Calu3 (cell line): ENCODE measurements around the gene SLC22A8. TPM values are rescaled to one million over a fixed set of nuclear protein-coding genes. Genes with fewer than 3 reads are reported as not detected.

ENCODE experiments used
- BruUV-seq: library from RNA; stranded (reverse); fragments of 400-500 nt; replicated peaks from 2 replicates; lab custom pipeline; 2021; lab: Mats Ljungman, UMichigan
- CTCF ChIA-PET: fragments of 300-600 bp; sonication (Branson Sonifier 250); formaldehyde crosslinking; loops from one replicate; lab custom pipeline; 2022; ENCODE audit warnings: antibody characterized with exemption; lab: Charles Lee
- DNase-seq: peaks from one replicate; pipeline ENCODE4 v3.0.0; 2022
- H3K27ac Mint-ChIP-seq: one replicate; pipeline ENCODE4 v1.8.0; 2022; ENCODE audit warnings: mixed read lengths; ENCODE audit not compliant: unreplicated experiment
- H3K27me3 Mint-ChIP-seq: one replicate; pipeline ENCODE4 v1.8.0; 2022; ENCODE audit warnings: mixed read lengths; ENCODE audit not compliant: unreplicated experiment
- H3K36me3 Mint-ChIP-seq: one replicate; pipeline ENCODE4 v1.8.0; 2022; ENCODE audit warnings: mild to moderate bottlenecking, moderate library complexity, mixed read lengths; ENCODE audit not compliant: insufficient read depth, unreplicated experiment
- H3K4me1 Mint-ChIP-seq: one replicate; pipeline ENCODE4 v1.8.0; 2022; ENCODE audit warnings: mild to moderate bottlenecking, low read depth, mixed read lengths; ENCODE audit not compliant: unreplicated experiment
- H3K4me3 Mint-ChIP-seq: one replicate; pipeline ENCODE4 v1.8.0; 2022; ENCODE audit warnings: mild to moderate bottlenecking, low read depth, moderate library complexity, mixed read lengths; ENCODE audit not compliant: unreplicated experiment
- H3K9me3 Mint-ChIP-seq: one replicate; pipeline ENCODE4 v1.8.0; 2022; ENCODE audit warnings: low read depth, mixed read lengths; ENCODE audit not compliant: unreplicated experiment
- intact Hi-C: fragments of 100-400 bp; cut with micrococcal nuclease; formaldehyde crosslinking; loops from one replicate; pipeline ENCODE4 v1.10.0; 2022; ENCODE audit not compliant: unreplicated experiment
- total RNA-seq: library from RNA; stranded (reverse); gene quantifications from 2 replicates; pipeline ENCODE4 v1.2.3, GENCODE V29; 2022
- TF ChIP-seq, protein P1 (sequence below): fragments of 200-600 bp; IDR thresholded peaks from one replicate; pipeline ENCODE4 v1.8.0; 2022; ENCODE audit warnings: antibody characterized with exemption; ENCODE audit not compliant: unreplicated experiment

SLC22A8 gene
- total RNA-seq, 1 experiment from 2014 or later: not detected

GRCh38 chr11:62988276-62988675 lies 27.4 kb downstream of the SLC22A8 start:
- DNase-seq: no peak
- intact Hi-C loops: no loop called here
- TF ChIP-seq, protein P1, sequence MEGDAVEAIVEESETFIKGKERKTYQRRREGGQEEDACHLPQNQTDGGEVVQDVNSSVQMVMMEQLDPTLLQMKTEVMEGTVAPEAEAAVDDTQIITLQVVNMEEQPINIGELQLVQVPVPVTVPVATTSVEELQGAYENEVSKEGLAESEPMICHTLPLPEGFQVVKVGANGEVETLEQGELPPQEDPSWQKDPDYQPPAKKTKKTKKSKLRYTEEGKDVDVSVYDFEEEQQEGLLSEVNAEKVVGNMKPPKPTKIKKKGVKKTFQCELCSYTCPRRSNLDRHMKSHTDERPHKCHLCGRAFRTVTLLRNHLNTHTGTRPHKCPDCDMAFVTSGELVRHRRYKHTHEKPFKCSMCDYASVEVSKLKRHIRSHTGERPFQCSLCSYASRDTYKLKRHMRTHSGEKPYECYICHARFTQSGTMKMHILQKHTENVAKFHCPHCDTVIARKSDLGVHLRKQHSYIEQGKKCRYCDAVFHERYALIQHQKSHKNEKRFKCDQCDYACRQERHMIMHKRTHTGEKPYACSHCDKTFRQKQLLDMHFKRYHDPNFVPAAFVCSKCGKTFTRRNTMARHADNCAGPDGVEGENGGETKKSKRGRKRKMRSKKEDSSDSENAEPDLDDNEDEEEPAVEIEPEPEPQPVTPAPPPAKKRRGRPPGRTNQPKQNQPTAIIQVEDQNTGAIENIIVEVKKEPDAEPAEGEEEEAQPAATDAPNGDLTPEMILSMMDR: no peak
- Mint-ChIP-seq H3K4me1 (no peaks in the 10 kb centered on the region), H3K9me3 (no peaks in the 10 kb centered on the region), H3K36me3 (no peaks in the 10 kb centered on the region), H3K27ac (no peak overlapping the region), H3K27me3 (peaks cover 100% of the 10 kb centered on the region), H3K4me3 (no peak overlapping the region)
- CTCF ChIA-PET: no interaction called here
- BruUV-seq: no TSS peak

DNA sequence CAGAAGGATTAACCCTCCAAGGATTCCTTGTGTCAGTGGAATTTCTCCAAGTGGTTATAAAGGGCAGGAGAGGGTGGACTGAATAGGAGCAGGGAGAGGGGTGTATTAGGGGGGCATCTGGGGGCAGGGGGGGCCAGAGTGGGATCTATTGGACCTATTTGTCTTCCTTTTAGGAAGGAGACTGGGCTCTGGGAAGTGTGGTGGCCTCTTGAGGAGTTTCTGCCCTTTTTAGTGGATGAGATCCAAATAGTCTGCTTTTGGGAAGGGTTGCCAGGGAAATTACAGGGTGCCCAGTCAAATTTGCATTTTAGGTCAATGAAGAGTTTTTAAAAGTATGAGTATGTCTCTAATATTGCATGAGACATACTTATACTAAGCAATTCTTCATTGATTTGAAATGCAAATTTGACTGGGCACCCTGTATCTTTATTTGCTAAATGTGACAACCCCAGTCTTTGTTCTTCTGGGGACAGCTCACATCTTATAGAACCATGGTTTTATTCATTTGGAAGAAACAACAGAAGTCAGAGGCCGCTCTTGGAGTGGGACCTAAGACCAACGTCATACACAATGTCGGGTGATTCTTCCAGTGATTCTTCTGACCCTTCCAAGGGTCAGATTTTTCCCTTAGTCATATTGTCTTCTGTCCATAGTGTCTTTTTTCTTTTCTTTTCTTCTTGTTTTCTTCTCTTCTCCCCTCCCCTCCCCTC lies 30.4 kb downstream of the SLC22A8 start:
- Mint-ChIP-seq H3K9me3 (no peaks in the 10 kb centered on the region), H3K4me3 (no peak overlapping the region), H3K27ac (no peak overlapping the region), H3K27me3 (peaks cover 100% of the 10 kb centered on the region), H3K36me3 (no peaks in the 10 kb centered on the region), H3K4me1 (no peaks in the 10 kb centered on the region)
- BruUV-seq: no TSS peak
- no peak for DNase-seq
- intact Hi-C loops: no loop called here
- TF ChIP-seq, protein P1: no peak
- CTCF ChIA-PET: interaction anchor here (0.6 to 0.7 kb wide), 2 partner anchors 71 to 563 kb away, joined by 3 to 4 read pairs; no protein-coding TSS in a partner anchor

DNA sequence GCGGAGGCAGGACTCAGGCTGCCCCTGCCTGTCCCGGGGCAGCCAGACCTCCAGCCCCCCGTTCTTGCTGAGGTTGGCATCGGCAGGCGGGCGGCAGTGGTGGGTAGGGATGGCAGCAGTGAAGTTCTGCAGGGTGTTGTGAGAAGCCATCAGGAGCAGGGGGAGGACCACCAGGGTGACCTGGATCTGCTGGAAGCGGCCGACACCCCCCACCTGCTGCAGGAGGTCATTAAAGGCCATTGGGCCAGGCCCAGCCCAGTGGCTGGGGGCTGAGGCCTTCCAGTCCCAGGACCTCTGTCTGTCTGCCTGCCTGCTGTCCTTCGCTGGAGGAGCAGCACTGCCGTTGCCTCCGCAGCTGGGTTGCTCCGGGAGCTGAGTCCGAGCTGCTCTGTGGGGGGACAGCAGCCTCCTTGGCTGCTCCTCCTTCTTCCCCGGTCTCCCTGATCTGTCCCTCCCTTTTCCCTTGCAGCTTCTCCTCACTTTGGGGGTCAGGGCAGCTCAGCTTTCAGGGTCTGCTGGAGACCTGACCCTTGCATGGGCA lies 31.1 kb downstream of the SLC22A8 start, which contains the start of gene SLC22A6:
SLC22A6 (minus strand) TSS at position 517 of the 541 bp plus-strand sequence; CDS start at position 240, 277 bp downstream.
- intact Hi-C loops: no loop called here
- Mint-ChIP-seq H3K9me3 (no peaks in the 10 kb centered on the region), H3K4me3 (no peak within 1 kb of the TSS), H3K4me1 (no peaks in the 10 kb centered on the region), H3K27ac (no peak within 1 kb of the TSS), H3K36me3 (no peaks in the 10 kb centered on the region), H3K27me3 (peaks cover 100% of the 10 kb centered on the region)
- TF ChIP-seq, protein P1: no peak
- CTCF ChIA-PET: interaction anchor here (0.6 kb wide), 1 partner anchor 33 kb away, joined by 3 read pairs; no protein-coding TSS in a partner anchor
- DNase-seq: no peak
- BruUV-seq: no TSS peak

DNA sequence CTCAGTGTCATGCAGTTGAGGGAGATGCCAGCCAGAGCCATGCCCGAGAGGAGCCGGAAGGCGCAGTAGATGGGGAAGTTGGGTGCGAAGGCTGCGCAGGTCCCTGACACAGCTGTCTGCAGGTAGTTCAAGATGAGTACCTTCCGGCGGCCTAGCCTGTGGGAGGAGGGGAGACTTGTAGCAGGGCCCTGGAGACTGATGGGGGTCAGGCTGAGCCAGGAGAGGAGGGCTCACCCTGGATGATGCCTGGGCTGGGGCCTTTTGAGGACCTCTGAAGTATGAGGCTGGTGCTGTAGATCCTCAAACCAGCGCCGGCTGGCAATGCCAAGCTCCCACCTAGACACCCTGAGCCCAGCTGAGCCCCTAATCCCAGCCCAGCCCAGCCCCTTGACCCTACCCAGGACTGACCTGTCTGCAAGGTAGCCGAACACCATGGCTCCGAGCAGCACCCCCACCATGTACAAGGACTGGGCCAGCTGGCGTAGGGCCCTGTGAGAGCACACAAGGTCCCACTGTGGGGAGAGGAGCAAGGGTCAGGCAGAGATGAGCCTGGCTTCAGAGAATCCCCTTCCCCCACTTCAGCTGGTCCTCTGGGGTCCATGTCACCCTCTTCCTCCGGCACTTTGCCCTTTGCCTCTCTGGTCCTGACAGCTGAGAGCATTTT lies 32.0 kb downstream of the SLC22A8 start:
- Mint-ChIP-seq H3K9me3 (no peaks in the 10 kb centered on the region), H3K4me3 (no peak overlapping the region), H3K27me3 (peaks cover 100% of the 10 kb centered on the region), H3K4me1 (no peaks in the 10 kb centered on the region), H3K27ac (no peak overlapping the region), H3K36me3 (no peaks in the 10 kb centered on the region)
- no TSS peak for BruUV-seq
- no peak for DNase-seq
- CTCF ChIA-PET: interaction anchor here (0.6 kb wide), 1 partner anchor 34 kb away, joined by 3 read pairs; no protein-coding TSS in a partner anchor
- intact Hi-C loops: no loop called here
- TF ChIP-seq, protein P1: no peak
